Femur (tissue), 1 donor: Measurements from ENCODE around the gene SH3GL1.

Experiments
- DNase-seq: peaks from one replicate; pipeline ENCODE4 v3.0.0-alpha.2; 2017

SH3GL1 gene

GRCh38 chr19:4342615-4343369 is 57.6 kb downstream of the SH3GL1 start:
- DNase-seq: peak; percentile 99

- DNase-seq: no peak
Measured at GRCh38 chr19:4342314-4342614, 58.1 kb downstream of the SH3GL1 start.

GRCh38 chr19:4338441-4339355 is 61.6 kb downstream of the SH3GL1 start, which contains the start of gene STAP2:
Gene STAP2, minus strand, starts transcription at chr19:4338827. Its CDS starts 74 bp downstream, at chr19:4338753.
- peak; percentile 35 for DNase-seq

GRCh38 chr19:4337906-4338440 is 62.4 kb downstream of the SH3GL1 start:
- peak; percentile 37 for DNase-seq

- DNase-seq: no peak
Measured at GRCh38 chr19:4334929-4335570, 65.3 kb downstream of the SH3GL1 start.

- no peak for DNase-seq
Measured at GRCh38 chr19:4329858-4330257, 70.5 kb downstream of the SH3GL1 start.

- DNase-seq: peak; percentile 46
Measured at GRCh38 chr19:4328991-4329681, 71.2 kb downstream of the SH3GL1 start.

GRCh38 chr19:4328243-4328990 is 71.9 kb downstream of the SH3GL1 start:
- peak; percentile 98 for DNase-seq

GRCh38 chr19:4327877-4328242 is 72.5 kb downstream of the SH3GL1 start:
- no peak for DNase-seq

- peak; percentile 77 for DNase-seq
Measured at GRCh38 chr19:4327252-4327876, 73.0 kb downstream of the SH3GL1 start.

- DNase-seq: no peak
Measured at GRCh38 chr19:4326837-4327251, 73.5 kb downstream of the SH3GL1 start.

- no peak for DNase-seq
Measured at GRCh38 chr19:4326215-4326836, 74.0 kb downstream of the SH3GL1 start.

GRCh38 chr19:4324228-4324627 is 76.1 kb downstream of the SH3GL1 start:
- no peak for DNase-seq

- DNase-seq: no peak
Measured at GRCh38 chr19:4323692-4324091, 76.7 kb downstream of the SH3GL1 start.

- no peak for DNase-seq
Measured at GRCh38 chr19:4322942-4323665, 77.2 kb downstream of the SH3GL1 start.

- no peak for DNase-seq
Measured at GRCh38 chr19:4320419-4320818, 79.9 kb downstream of the SH3GL1 start.

- DNase-seq: no peak
Measured at GRCh38 chr19:4319067-4319718, 81.2 kb downstream of the SH3GL1 start.

- no peak for DNase-seq
Measured at GRCh38 chr19:4318460-4318859, 81.9 kb downstream of the SH3GL1 start.

- no peak for DNase-seq
Measured at GRCh38 chr19:4316956-4317355, 83.4 kb downstream of the SH3GL1 start.
